ENCODE results near the gene PRDM16. TPM values are rescaled to one million over a fixed set of nuclear protein-coding genes. Genes with fewer than 3 reads are reported as not detected.
A peak's percentile ranks its signal among the peaks of the same experiment; 100 is the strongest.

Gene PRDM16
- total RNA-seq, 1 experiment from 2014 or later = 1.6 TPM

DNA sequence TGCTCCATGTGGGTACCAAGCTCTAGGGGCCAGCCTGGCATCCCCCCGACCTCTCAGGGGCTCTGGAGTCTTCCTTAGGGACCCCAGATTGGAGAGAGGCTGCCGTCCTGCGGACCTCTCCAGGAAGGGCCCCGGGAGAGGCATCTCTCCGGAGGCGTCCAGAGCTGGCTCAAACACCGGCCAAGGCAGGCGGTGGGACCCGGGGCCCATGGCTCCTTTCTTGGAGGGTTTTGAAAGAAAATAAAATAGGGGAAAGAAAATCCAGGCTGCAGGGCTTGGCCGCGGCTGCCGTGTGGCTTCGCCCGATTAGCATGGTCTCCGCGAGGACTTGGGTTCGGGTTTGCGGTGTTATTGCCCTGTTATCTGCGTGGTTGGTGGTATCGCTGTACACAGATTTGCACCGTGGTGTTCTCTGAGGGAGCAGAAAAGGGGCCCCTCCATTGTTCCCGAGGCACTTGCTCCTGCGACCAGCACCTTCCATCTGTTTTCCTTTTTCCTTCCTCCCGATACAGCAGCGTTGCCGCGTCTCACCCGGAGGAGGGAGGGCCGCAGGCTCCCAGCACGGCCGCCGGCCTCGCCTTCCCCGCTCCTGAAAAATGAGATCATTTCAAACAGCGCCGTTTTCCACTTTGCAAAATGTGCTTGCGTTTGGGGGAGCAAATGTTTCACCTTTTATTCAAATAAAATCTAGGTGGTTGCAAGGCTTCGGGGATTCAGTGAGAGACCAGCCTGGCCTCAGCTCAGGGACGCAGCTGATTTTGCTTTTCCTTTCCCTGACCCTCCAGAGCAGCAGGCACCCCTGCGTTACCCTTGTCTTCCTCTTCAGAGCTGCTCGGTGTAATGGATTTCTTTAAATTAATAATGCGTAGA lies 86.3 kb downstream of the PRDM16 start:
- no peaks in the 10 kb centered on the region for H3K36me3 Mint-ChIP-seq
- no peak for TF ChIP-seq ZNF232 (CRISPR knock-in tag; IDR thresholded peaks at IDR 0.05)
- TF ChIP-seq NR2C2 (CRISPR knock-in tag; IDR thresholded peaks at IDR 0.05) = no peak
- TF ChIP-seq, protein P1, sequence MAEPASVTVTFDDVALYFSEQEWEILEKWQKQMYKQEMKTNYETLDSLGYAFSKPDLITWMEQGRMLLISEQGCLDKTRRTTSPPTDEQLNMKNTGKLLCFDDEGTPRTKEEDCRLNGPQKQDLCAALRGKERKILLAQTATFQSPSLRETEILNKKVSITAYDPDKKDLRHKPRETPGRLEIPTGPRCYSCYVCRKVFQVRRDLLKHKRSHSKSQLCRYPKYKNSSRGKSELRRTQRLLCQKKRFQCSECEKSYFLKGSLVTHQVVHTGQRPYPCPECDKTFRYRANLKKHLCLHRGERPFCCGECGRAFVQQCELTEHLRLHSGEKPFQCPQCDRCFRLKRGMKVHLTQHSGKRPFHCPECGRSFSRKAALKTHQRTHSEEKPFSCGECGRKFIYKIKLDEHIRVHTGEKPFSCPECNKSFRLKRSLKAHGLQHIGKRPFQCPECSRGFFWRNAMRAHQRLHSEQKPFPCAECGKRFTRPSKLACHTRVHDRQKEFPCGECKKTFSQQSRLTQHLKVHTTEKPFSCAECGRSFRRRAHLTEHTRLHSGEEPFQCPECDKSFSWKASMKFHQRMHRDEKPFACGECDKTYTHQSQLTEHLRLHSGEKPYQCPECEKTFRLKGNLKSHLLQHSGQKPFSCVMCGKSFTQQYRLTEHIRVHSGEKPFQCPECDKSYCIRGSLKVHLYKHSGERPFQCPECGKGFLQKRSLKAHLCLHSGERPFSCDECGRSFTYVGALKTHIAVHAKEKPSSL (CRISPR knock-in tag; conservative IDR thresholded peaks at IDR 0.05) = no peak
- no peak for TF ChIP-seq OVOL2 (CRISPR knock-in tag; IDR thresholded peaks at IDR 0.05; ENCODE audit: borderline replicate concordance)
- TF ChIP-seq, protein P2, sequence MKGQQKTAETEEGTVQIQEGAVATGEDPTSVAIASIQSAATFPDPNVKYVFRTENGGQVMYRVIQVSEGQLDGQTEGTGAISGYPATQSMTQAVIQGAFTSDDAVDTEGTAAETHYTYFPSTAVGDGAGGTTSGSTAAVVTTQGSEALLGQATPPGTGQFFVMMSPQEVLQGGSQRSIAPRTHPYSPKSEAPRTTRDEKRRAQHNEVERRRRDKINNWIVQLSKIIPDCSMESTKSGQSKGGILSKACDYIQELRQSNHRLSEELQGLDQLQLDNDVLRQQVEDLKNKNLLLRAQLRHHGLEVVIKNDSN (CRISPR knock-in tag; IDR thresholded peaks at IDR 0.05) = no peak
- TF ChIP-seq JUN (CRISPR knock-in tag; IDR thresholded peaks at IDR 0.05) = no peak
- TF ChIP-seq RORB (CRISPR knock-in tag; IDR thresholded peaks at IDR 0.05) = no peak
- TF ChIP-seq NFYB (CRISPR knock-in tag; conservative IDR thresholded peaks at IDR 0.05; ENCODE audit: low read depth) = no peak
- TF ChIP-seq, protein P3, sequence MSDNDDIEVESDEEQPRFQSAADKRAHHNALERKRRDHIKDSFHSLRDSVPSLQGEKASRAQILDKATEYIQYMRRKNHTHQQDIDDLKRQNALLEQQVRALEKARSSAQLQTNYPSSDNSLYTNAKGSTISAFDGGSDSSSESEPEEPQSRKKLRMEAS (CRISPR knock-in tag; IDR thresholded peaks at IDR 0.05) = no peak
- no peak for ATAC-seq
- ChIA-PET POLR2A (no interaction called here), CTCF (interaction anchor here (1.5 kb wide), 1 partner anchor 269 kb away, joined by 4 read pairs; no protein-coding TSS in a partner anchor)
- no peaks in the 10 kb centered on the region for H3K4me1 Mint-ChIP-seq
- no peaks in the 10 kb centered on the region for H3K9me3 Mint-ChIP-seq
- H3K27me3 Mint-ChIP-seq (ENCODE audit: low read depth) = no peaks in the 10 kb centered on the region
- no peak for DNase-seq (ENCODE audit: low spot score)
- no peak overlapping the region for H3K4me3 Mint-ChIP-seq
- no peak overlapping the region; the same call in 1 of the 2 replicates for H3K27ac Mint-ChIP-seq

DNA sequence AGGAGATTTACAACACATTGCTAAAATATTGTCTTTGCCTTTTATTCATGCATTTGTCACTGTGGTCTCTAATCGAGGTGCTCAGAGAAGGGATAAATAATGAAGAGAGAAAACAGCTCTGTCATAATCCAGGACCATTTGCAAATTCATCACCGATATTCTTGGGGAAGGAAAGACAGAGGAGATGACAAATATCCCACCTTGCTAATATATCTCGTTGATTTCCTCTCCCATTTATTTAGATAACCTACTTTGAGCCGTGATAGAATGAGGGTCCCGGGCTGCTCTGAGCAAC lies 86.9 kb downstream of the PRDM16 start:
- no peak for TF ChIP-seq SP1 (CRISPR knock-in tag; conservative IDR thresholded peaks at IDR 0.05)
- TF ChIP-seq, protein P4, sequence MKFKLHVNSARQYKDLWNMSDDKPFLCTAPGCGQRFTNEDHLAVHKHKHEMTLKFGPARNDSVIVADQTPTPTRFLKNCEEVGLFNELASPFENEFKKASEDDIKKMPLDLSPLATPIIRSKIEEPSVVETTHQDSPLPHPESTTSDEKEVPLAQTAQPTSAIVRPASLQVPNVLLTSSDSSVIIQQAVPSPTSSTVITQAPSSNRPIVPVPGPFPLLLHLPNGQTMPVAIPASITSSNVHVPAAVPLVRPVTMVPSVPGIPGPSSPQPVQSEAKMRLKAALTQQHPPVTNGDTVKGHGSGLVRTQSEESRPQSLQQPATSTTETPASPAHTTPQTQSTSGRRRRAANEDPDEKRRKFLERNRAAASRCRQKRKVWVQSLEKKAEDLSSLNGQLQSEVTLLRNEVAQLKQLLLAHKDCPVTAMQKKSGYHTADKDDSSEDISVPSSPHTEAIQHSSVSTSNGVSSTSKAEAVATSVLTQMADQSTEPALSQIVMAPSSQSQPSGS (CRISPR knock-in tag; IDR thresholded peaks at IDR 0.05; ENCODE audit: borderline replicate concordance, low read depth) = no peak
- no peak for TF ChIP-seq OVOL2 (CRISPR knock-in tag; IDR thresholded peaks at IDR 0.05; ENCODE audit: borderline replicate concordance)
- TF ChIP-seq, protein P5, sequence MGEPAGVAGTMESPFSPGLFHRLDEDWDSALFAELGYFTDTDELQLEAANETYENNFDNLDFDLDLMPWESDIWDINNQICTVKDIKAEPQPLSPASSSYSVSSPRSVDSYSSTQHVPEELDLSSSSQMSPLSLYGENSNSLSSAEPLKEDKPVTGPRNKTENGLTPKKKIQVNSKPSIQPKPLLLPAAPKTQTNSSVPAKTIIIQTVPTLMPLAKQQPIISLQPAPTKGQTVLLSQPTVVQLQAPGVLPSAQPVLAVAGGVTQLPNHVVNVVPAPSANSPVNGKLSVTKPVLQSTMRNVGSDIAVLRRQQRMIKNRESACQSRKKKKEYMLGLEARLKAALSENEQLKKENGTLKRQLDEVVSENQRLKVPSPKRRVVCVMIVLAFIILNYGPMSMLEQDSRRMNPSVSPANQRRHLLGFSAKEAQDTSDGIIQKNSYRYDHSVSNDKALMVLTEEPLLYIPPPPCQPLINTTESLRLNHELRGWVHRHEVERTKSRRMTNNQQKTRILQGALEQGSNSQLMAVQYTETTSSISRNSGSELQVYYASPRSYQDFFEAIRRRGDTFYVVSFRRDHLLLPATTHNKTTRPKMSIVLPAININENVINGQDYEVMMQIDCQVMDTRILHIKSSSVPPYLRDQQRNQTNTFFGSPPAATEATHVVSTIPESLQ (CRISPR knock-in tag; IDR thresholded peaks at IDR 0.05) = no peak
- no peak for TF ChIP-seq ATF1 (CRISPR knock-in tag; IDR thresholded peaks at IDR 0.05)
- no peak for TF ChIP-seq TEAD1 (CRISPR knock-in tag; IDR thresholded peaks at IDR 0.05)
- no peak for TF ChIP-seq TCF7 (CRISPR knock-in tag; IDR thresholded peaks at IDR 0.05; ENCODE audit: low read depth)
- TF ChIP-seq, protein P6, sequence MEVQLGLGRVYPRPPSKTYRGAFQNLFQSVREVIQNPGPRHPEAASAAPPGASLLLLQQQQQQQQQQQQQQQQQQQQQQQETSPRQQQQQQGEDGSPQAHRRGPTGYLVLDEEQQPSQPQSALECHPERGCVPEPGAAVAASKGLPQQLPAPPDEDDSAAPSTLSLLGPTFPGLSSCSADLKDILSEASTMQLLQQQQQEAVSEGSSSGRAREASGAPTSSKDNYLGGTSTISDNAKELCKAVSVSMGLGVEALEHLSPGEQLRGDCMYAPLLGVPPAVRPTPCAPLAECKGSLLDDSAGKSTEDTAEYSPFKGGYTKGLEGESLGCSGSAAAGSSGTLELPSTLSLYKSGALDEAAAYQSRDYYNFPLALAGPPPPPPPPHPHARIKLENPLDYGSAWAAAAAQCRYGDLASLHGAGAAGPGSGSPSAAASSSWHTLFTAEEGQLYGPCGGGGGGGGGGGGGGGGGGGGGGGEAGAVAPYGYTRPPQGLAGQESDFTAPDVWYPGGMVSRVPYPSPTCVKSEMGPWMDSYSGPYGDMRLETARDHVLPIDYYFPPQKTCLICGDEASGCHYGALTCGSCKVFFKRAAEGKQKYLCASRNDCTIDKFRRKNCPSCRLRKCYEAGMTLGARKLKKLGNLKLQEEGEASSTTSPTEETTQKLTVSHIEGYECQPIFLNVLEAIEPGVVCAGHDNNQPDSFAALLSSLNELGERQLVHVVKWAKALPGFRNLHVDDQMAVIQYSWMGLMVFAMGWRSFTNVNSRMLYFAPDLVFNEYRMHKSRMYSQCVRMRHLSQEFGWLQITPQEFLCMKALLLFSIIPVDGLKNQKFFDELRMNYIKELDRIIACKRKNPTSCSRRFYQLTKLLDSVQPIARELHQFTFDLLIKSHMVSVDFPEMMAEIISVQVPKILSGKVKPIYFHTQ (CRISPR knock-in tag; IDR thresholded peaks at IDR 0.05) = no peak
- no peak for TF ChIP-seq ETV6 (CRISPR knock-in tag; IDR thresholded peaks at IDR 0.05)
- CTCF ChIA-PET = interaction anchor here (1.5 kb wide), 1 partner anchor 269 kb away, joined by 4 read pairs; no protein-coding TSS in a partner anchor
- peak overlapping the region; percentile 76 for H3K27ac Mint-ChIP-seq
- H3K9me3 Mint-ChIP-seq = no peaks in the 10 kb centered on the region
- no peaks in the 10 kb centered on the region for H3K36me3 Mint-ChIP-seq
- DNase-seq (ENCODE audit: low spot score) = no peak
- no peaks in the 10 kb centered on the region for H3K27me3 Mint-ChIP-seq (ENCODE audit: low read depth)
- H3K4me3 Mint-ChIP-seq = no peak overlapping the region
- POLR2A ChIA-PET = no interaction called here
- no peak for ATAC-seq
- no peaks in the 10 kb centered on the region for H3K4me1 Mint-ChIP-seq
